ENCODE data around the gene FEN1. TPM values are rescaled to one million over a fixed set of nuclear protein-coding genes. Genes with fewer than 3 reads are reported as not detected.

FEN1 gene
- total and polyA plus RNA-seq, 2 of the 8 experiments (the other 6 are each of a cell fraction or from before 2014, with no cell fraction given), result 52.6 to 86.1 TPM

GRCh38 chr11:61793829-61794204, 1.1 kb downstream of the FEN1 start:
- ChIA-PET CTCF (ENCODE audit: partially characterized antibody) (interaction anchor here (1.5 to 10.5 kb wide), 4 partner anchors 13 to 154 kb away, joined by 4 to 168 read pairs (median 7); no protein-coding TSS in a partner anchor), POLR2A (ENCODE audit: partially characterized antibody) (interaction anchor here (1.3 to 20.9 kb wide), 12 partner anchors 9 to 64 kb away, joined by 3 to 354 read pairs (median 11); partner anchors contain the start of genes FADS1, FADS2 and MYRF)
- peak overlapping the region in 3 of 4 experiments; percentile 99 to 100 (median 99); a peak in 3 of 7 replicates for H3K9ac ChIP-seq (replicated peaks in 1 of 4; ENCODE audit: extremely low read depth in 1 of 4, low read depth in 3 of 4, low read length in 3 of 4)
- TF ChIP-seq TBP (IDR thresholded peaks at IDR 0.05; ENCODE audit: low read depth, low read length), result no peak
- TF ChIP-seq MAX (IDR thresholded peaks at IDR 0.05), result no peak
- no peak for TF ChIP-seq HDAC6 (IDR thresholded peaks at IDR 0.05; ENCODE audit: low read depth, low read length)
- no peak for TF ChIP-seq CREB1 (IDR thresholded peaks at IDR 0.05)
- TF ChIP-seq EZH2 (IDR thresholded peaks at IDR 0.05; ENCODE audit: low read depth, low read length, severe bottlenecking), result no peak
- no peak for TF ChIP-seq CHD2 (IDR thresholded peaks at IDR 0.05; ENCODE audit: low read length)
- TF ChIP-seq MAFK (IDR thresholded peaks at IDR 0.05; ENCODE audit: low read depth, low read length), result no peak
- TF ChIP-seq CTBP2 (IDR thresholded peaks at IDR 0.05; ENCODE audit: borderline replicate concordance, insufficient read depth, insufficient read length, low read length), result no peak
- no peak for TF ChIP-seq SP1 (IDR thresholded peaks at IDR 0.05; ENCODE audit: low read depth, low read length)
- no peak for TF ChIP-seq BCL11A (IDR thresholded peaks at IDR 0.05; ENCODE audit: low read depth in 2 of 2, low read length in 2 of 2)
- no peak for TF ChIP-seq ASH2L (IDR thresholded peaks at IDR 0.05; ENCODE audit: low read length)
- no peak for TF ChIP-seq HDAC2 (IDR thresholded peaks at IDR 0.05; ENCODE audit: borderline replicate concordance in 1 of 2, low read depth in 2 of 2, low read length in 2 of 2)
- TF ChIP-seq GABPA (IDR thresholded peaks at IDR 0.05; ENCODE audit: borderline replicate concordance, insufficient read depth, low read length), result no peak
- TF ChIP-seq FOSL1 (IDR thresholded peaks at IDR 0.05; ENCODE audit: insufficient read depth, low read depth, low read length), result no peak

More at GRCh38 chr11:61793829-61794204, 1.1 kb downstream of the FEN1 start:
- no peak overlapping the region for H3K56ac ChIP-seq (replicated peaks; ENCODE audit: insufficient read length, low read depth, low read length)
- FAIRE-seq (no peak), DNase-seq (ENCODE audit: low read depth in 1 of 2, low spot score in 2 of 2) (no peak)
- H3K36me3 ChIP-seq (ENCODE audit: control insufficient read depth in 2 of 4, insufficient read depth in 4 of 4, low read length in 3 of 4), result peaks cover 14 to 33% (median 29%) of the 10 kb centered on the region in 4 experiments; a peak in 7 of 8 replicates
- no peak overlapping the region for H4K91ac ChIP-seq (replicated peaks; ENCODE audit: insufficient read length, low read length)
- H3K18ac ChIP-seq (ENCODE audit: extremely low read depth, low read length), result no peak overlapping the region
- H4K20me1 ChIP-seq (replicated peaks in 1 of 2; ENCODE audit: control insufficient read depth in 1 of 2, insufficient read depth in 2 of 2, low read length in 2 of 2), result peaks cover 4 to 5% of the 10 kb centered on the region in 2 experiments
- H3K9me3 ChIP-seq (ENCODE audit: insufficient read depth in 2 of 2, low read depth in 1 of 2, low read length in 1 of 2), result no peaks in the 10 kb centered on the region
- H4K5ac ChIP-seq (ENCODE audit: insufficient read length, low read depth, low read length), result no peak overlapping the region
- peak overlapping the region; percentile 68 to 93 for H3K4me2 ChIP-seq (ENCODE audit: insufficient read depth in 1 of 2, low read depth in 2 of 2, low read length in 2 of 2)
- WGBS, 2 experiments (ENCODE audit: extremely low coverage in 1 of 2, insufficient coverage in 1 of 2, insufficient read length in 1 of 2, insufficient replicate concordance in 2 of 2, low coverage in 1 of 2, low lambda C conversion rate in 2 of 2, missing lambda C conversion rate in 1 of 2), result 91% methylated on average over 3 of the region's 3 CpGs; no CpG with 5 or more reads in 1 of the 2 experiments
- H4K8ac ChIP-seq (ENCODE audit: extremely low read depth, insufficient read depth, low read length), result no peak overlapping the region
- H2BK12ac ChIP-seq (ENCODE audit: low read depth, low read length), result no peak overlapping the region
- H3K14ac ChIP-seq (ENCODE audit: insufficient read length), result no peak overlapping the region
- no peak overlapping the region for H2BK5ac ChIP-seq (ENCODE audit: low read depth, low read length)
- H3K4ac ChIP-seq (replicated peaks; ENCODE audit: insufficient read length, low read depth, low read length), result no peak overlapping the region
- H3K4me1 ChIP-seq (replicated peaks in 1 of 4; ENCODE audit: control insufficient read depth in 3 of 4, insufficient read depth in 4 of 4, low read length in 3 of 4), result 0 out of 7 replicates have a peak, but pooled peaks cover 0 to 2% (median 0%) of the 10 kb centered on the region in 4 experiments
- peak overlapping the region; percentile 86 to 99 (median 98) for H3K4me3 ChIP-seq (ENCODE audit: extremely low read depth in 1 of 4, insufficient read depth in 2 of 4, low read depth in 3 of 4, low read length in 4 of 4)
- H2BK15ac ChIP-seq (ENCODE audit: low read length), result no peak overlapping the region
- no peak overlapping the region for H2AFZ ChIP-seq (ENCODE audit: low read length)
- no peak overlapping the region for H2BK20ac ChIP-seq (ENCODE audit: low read length)
- peaks cover 8 to 58% of the 10 kb centered on the region in 2 experiments for H3K79me2 ChIP-seq (ENCODE audit: control insufficient read depth in 1 of 2, insufficient read depth in 2 of 2, low read length in 2 of 2)
- no peak overlapping the region; the same call in 1 of the 2 replicates for H2AK5ac ChIP-seq (ENCODE audit: low read depth, low read length)
- H3K27ac ChIP-seq (ENCODE audit: low read depth, low read length), result no peak overlapping the region
- no peaks in the 10 kb centered on the region for H3K27me3 ChIP-seq (replicated peaks in 1 of 4; ENCODE audit: control insufficient read depth in 3 of 4, extremely low read depth in 1 of 4, insufficient read depth in 3 of 4, low read length in 3 of 4)
- H3K23ac ChIP-seq (ENCODE audit: insufficient read length), result no peak overlapping the region
- H2BK120ac ChIP-seq (replicated peaks; ENCODE audit: low read depth, low read length), result no peak overlapping the region
- no peaks in the 10 kb centered on the region; the same call in 1 of the 2 replicates for H3K79me1 ChIP-seq (ENCODE audit: low read depth, low read length)
- H3K23me2 ChIP-seq (ENCODE audit: low read depth, low read length), result peaks cover 2% of the 10 kb centered on the region; the same call in 1 of the 2 replicates
